Osteoblast (primary cell): Measurements from ENCODE around the gene GPR62. TPM values are rescaled to one million over a fixed set of nuclear protein-coding genes. Genes with fewer than 3 reads are reported as not detected.
A peak's percentile ranks its signal among the peaks of the same experiment; 100 is the strongest.

Source experiments
- DNase-seq: peaks from one replicate; pipeline ENCODE4 v3.0.0; 2011; ENCODE audit warnings: low spot score, mixed read lengths; ENCODE audit not compliant: insufficient read length; ENCODE audit errors: missing footprints
- H2AFZ ChIP-seq: 2 replicates; pipeline ENCODE4 v1.6.0; 2011; ENCODE audit warnings: mild to moderate bottlenecking, low read length
- H3K27ac ChIP-seq: 2 replicates; pipeline ENCODE4 v1.5.1; 2011; ENCODE audit warnings: mild to moderate bottlenecking, low read depth, low read length, moderate library complexity
- H3K27me3 ChIP-seq: 2 replicates; pipeline ENCODE4 v1.6.0; 2012; ENCODE audit warnings: mild to moderate bottlenecking, control low read depth, inconsistent platforms, low read length, moderate library complexity; ENCODE audit not compliant: insufficient read depth
- H3K36me3 ChIP-seq: 2 replicates; pipeline ENCODE4 v1.5.1; 2011; ENCODE audit warnings: mild to moderate bottlenecking, low read length, control low read depth, moderate library complexity; ENCODE audit not compliant: insufficient read depth
- H3K4me1 ChIP-seq: 2 replicates; pipeline ENCODE4 v1.5.1; 2011; ENCODE audit warnings: mild to moderate bottlenecking, low read length, control low read depth, moderate library complexity; ENCODE audit not compliant: insufficient read depth
- H3K4me2 ChIP-seq: 2 replicates; pipeline ENCODE4 v1.6.0; 2011; ENCODE audit warnings: mild to moderate bottlenecking, low read length; ENCODE audit not compliant: insufficient read depth
- H3K4me3 ChIP-seq: fragments of 200-600 bp; sonication (generic); 3 replicates; pipeline ENCODE4 v1.5.1; 2012; ENCODE audit warnings: mild to moderate bottlenecking, low read length, inconsistent platforms; ENCODE audit not compliant: insufficient read depth
- H3K79me2 ChIP-seq: 2 replicates; pipeline ENCODE4 v1.6.0; 2012; ENCODE audit warnings: mild to moderate bottlenecking, low read length, control low read depth, inconsistent platforms; ENCODE audit not compliant: insufficient read depth
- H3K9me3 ChIP-seq: 2 replicates; pipeline ENCODE4 v1.5.1; 2011; ENCODE audit warnings: low read depth, low read length, control low read depth
- H4K20me1 ChIP-seq: 2 replicates; pipeline ENCODE4 v1.6.0; 2012; ENCODE audit warnings: mild to moderate bottlenecking, low read length, control low read depth; ENCODE audit not compliant: insufficient read depth
- CTCF ChIP-seq: IDR thresholded peaks from 2 replicates; pipeline ENCODE4 v1.5.1; 2011; ENCODE audit warnings: mild to moderate bottlenecking, low read depth, low read length, moderate library complexity; ENCODE audit errors: extremely low read depth
- total RNA-seq: library from RNA; depleted of rRNA; stranded (reverse); fragments of >200 nt; gene quantifications from 2 replicates; pipeline ENCODE4 v1.2.3, GENCODE V29; 2012

GPR62 gene
- total RNA-seq, 1 donor = not detected

- Histone ChIP-seq H4K20me1 (peaks cover 5% of the 10 kb centered on the region), H3K27me3 (no peaks in the 10 kb centered on the region), H3K27ac (no peak overlapping the region), H3K4me2 (no peak overlapping the region), H3K9me3 (no peaks in the 10 kb centered on the region), H3K4me1 (no peaks in the 10 kb centered on the region), H3K4me3 (no peak overlapping the region), H2AFZ (no peak overlapping the region), H3K36me3 (peaks cover 48% of the 10 kb centered on the region), H3K79me2 (peaks cover 14% of the 10 kb centered on the region)
- TF ChIP-seq CTCF = no peak
- peak; percentile 75 for DNase-seq
Observed at GRCh38 chr3:51934139-51934850, 20.9 kb upstream of the GPR62 start.

- Histone ChIP-seq H3K36me3 (peaks cover 51% of the 10 kb centered on the region), H3K4me1 (no peaks in the 10 kb centered on the region)
Observed at GRCh38 chr3:51934991-51935885, 19.9 kb upstream of the GPR62 start.

DNA sequence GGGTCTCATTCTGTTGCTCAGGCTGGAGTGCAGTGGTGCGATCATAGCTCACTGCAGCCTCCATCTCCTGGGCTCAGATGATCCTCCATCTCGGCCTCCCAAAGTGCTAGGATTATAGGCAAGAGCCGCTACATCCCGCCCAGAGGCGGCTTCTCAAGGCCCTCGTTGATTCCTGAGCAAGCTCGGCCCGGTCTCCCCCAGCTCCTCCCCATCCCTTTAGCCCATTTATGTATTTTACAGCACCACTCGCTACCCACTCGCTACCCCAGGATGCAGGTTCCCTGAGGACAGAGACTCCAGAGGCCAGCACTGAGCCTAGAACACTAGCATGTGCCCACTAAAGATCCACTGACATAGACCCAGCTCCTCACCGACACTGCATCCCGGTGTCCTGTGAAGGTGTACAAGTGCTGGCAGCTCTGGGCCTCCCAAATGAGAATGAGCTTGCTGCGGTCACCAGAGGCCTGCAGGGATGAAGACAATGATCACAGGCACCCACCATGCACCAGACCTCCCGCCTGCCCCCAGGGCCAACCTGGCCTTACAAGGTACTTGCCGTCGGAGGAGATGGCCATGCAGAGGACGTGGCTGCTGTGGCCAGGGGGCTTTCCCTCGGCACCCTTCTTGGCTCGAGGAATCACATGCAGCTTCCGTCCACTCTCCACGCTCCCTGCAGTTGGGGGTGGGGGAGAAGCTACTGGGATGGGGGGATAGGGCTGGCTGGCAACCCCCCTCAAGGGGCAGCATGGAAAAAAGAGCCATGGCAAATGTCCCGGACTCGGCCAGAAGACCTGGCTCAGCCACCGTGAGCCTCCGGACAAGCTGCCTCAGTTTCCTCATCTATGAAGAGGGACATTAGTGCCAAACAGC lies 19.1 kb upstream of the GPR62 start:
- Histone ChIP-seq H3K4me1 (peaks cover 8% of the 10 kb centered on the region), H3K27me3 (no peaks in the 10 kb centered on the region), H3K36me3 (peaks cover 51% of the 10 kb centered on the region), H3K79me2 (peaks cover 32% of the 10 kb centered on the region), H3K4me2 (no peak overlapping the region), H3K4me3 (no peak overlapping the region), H3K27ac (no peak overlapping the region), H2AFZ (no peak overlapping the region), H4K20me1 (peaks cover 7% of the 10 kb centered on the region), H3K9me3 (no peaks in the 10 kb centered on the region)
- TF ChIP-seq CTCF = no peak
- peak; percentile 72 for DNase-seq

More at GRCh38 chr3:51934991-51935885, 19.9 kb upstream of the GPR62 start:
- H3K27ac ChIP-seq = no peak overlapping the region
- no peaks in the 10 kb centered on the region for H3K27me3 ChIP-seq
- H2AFZ ChIP-seq = no peak overlapping the region
- no peak overlapping the region for H3K4me2 ChIP-seq
- DNase-seq = peak; percentile 54
- no peak overlapping the region for H3K4me3 ChIP-seq
- peaks cover 7% of the 10 kb centered on the region for H4K20me1 ChIP-seq
- H3K9me3 ChIP-seq = no peaks in the 10 kb centered on the region
- no peak for TF ChIP-seq CTCF
- H3K79me2 ChIP-seq = peaks cover 23% of the 10 kb centered on the region
